ENCODE data around the gene ALKAL2.
"Not testable (repeated sequence)": the region's sequence is repeated elsewhere in the genome, so short reads cannot be mapped to it uniquely, and the experiment has no call there.

The ALKAL2 gene

GRCh38 chr2:315925-316324, 28.0 kb upstream of the ALKAL2 start:
- not testable (repeated sequence) for H3K4me1 ChIP-seq (ENCODE audit: insufficient read depth, low read length); H3K27ac ChIP-seq (ENCODE audit: low read length); H3K9ac ChIP-seq (ENCODE audit: low read depth, low read length); H3K9me3 ChIP-seq (ENCODE audit: insufficient read depth, low read depth, low read length); H3K27me3 ChIP-seq (ENCODE audit: insufficient read depth, low read length); H3K4me3 ChIP-seq (ENCODE audit: low read length); H3K36me3 ChIP-seq (ENCODE audit: insufficient read depth, low read depth, low read length)

- no peak overlapping the region for H3K4me3 ChIP-seq (ENCODE audit: low read length)
- H3K27me3 ChIP-seq (ENCODE audit: insufficient read depth, low read length) = no peaks in the 10 kb centered on the region
- H3K27ac ChIP-seq (ENCODE audit: low read length) = no peak overlapping the region
- no peak overlapping the region for H3K9ac ChIP-seq (ENCODE audit: low read depth, low read length)
- peaks cover 15% of the 10 kb centered on the region for H3K4me1 ChIP-seq (ENCODE audit: insufficient read depth, low read length)
- no peaks in the 10 kb centered on the region for H3K9me3 ChIP-seq (ENCODE audit: insufficient read depth, low read depth, low read length)
- H3K36me3 ChIP-seq (ENCODE audit: insufficient read depth, low read depth, low read length) = no peaks in the 10 kb centered on the region
Observed at GRCh38 chr2:314561-315336, 26.9 kb upstream of the ALKAL2 start.

GRCh38 chr2:313991-314390, 26.1 kb upstream of the ALKAL2 start:
- Histone ChIP-seq H3K9me3 (ENCODE audit: insufficient read depth, low read depth, low read length) (no peaks in the 10 kb centered on the region), H3K27me3 (ENCODE audit: insufficient read depth, low read length) (no peaks in the 10 kb centered on the region), H3K4me1 (ENCODE audit: insufficient read depth, low read length) (peaks cover 23% of the 10 kb centered on the region), H3K27ac (ENCODE audit: low read length) (no peak overlapping the region), H3K9ac (ENCODE audit: low read depth, low read length) (no peak overlapping the region), H3K36me3 (ENCODE audit: insufficient read depth, low read depth, low read length) (no peaks in the 10 kb centered on the region), H3K4me3 (ENCODE audit: low read length) (no peak overlapping the region)

DNA sequence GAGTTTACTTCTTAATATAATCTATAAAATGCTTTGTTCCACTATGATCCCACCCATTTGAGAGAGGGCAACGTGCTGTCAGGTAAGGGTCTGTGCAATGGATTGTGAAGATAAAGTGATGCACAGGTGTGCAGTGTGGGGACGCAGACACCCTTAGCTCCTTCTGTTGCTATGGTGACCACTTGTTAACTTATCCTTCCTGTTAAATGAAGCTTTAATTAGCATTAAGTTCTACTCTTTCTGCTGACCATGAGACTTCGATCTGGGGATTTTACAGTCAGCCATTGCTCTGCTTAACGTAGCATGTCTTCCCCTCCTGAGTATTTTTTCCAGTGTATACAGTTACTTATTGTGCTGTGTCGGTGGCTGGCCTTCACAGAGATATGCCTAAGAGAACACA, 23.1 kb upstream of the ALKAL2 start:
- no peak overlapping the region for H3K9ac ChIP-seq (ENCODE audit: low read depth, low read length)
- no peak overlapping the region for H3K4me3 ChIP-seq (ENCODE audit: low read length)
- H3K9me3 ChIP-seq (ENCODE audit: insufficient read depth, low read depth, low read length) = no peaks in the 10 kb centered on the region
- H3K27ac ChIP-seq (ENCODE audit: low read length) = no peak overlapping the region
- H3K4me1 ChIP-seq (ENCODE audit: insufficient read depth, low read length) = peaks cover 18% of the 10 kb centered on the region
- no peaks in the 10 kb centered on the region for H3K36me3 ChIP-seq (ENCODE audit: insufficient read depth, low read depth, low read length)
- no peaks in the 10 kb centered on the region for H3K27me3 ChIP-seq (ENCODE audit: insufficient read depth, low read length)

- Histone ChIP-seq H3K4me3 (ENCODE audit: low read length) (no peak overlapping the region), H3K27me3 (ENCODE audit: insufficient read depth, low read length) (no peaks in the 10 kb centered on the region), H3K36me3 (ENCODE audit: insufficient read depth, low read depth, low read length) (no peaks in the 10 kb centered on the region), H3K9me3 (ENCODE audit: insufficient read depth, low read depth, low read length) (no peaks in the 10 kb centered on the region), H3K4me1 (ENCODE audit: insufficient read depth, low read length) (peaks cover 18% of the 10 kb centered on the region), H3K27ac (ENCODE audit: low read length) (no peak overlapping the region), H3K9ac (ENCODE audit: low read depth, low read length) (peak overlapping the region; percentile 8; the same call in 1 of the 2 replicates)
Observed at GRCh38 chr2:309954-310510, 22.1 kb upstream of the ALKAL2 start.

DNA sequence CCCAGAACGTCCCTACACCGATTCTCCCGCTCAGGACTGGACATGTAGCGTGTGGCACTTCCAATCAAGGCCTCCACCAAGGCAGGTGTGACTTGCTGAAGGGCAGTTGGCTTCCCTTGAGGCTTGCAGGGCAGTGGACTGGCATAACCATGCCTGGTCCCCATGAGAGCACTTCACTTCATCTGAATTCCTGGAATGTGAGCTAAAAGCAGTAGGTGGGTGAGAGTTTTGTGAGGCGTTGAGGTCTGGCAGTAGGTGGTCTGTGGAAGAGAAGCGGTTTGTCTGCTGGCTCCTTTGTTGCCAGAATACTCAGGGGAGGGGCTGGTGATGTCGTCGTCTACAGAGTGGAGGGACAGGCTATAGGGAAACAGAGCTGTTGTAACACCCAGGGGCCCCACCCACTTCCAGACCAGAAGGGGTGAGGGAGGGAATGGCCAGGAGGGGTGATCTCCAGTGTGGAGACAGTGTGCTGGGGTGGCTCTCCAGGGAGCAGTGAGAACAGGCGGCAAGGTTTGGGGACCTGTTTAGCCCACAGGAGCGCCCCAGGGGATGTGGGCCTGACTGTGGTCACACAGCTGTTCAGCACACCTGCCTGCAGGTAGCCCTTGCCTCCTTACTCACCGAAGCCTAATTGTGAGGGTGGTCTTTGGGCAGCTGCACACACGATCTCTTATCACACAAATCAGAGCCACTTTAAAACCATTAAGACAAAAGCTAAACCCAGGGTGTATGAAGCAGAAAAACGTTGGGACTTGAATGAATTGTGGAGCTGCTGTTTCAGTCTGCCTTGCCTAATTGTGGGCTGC, 21.5 kb upstream of the ALKAL2 start:
- H3K4me1 ChIP-seq (ENCODE audit: insufficient read depth, low read length) = peaks cover 18% of the 10 kb centered on the region
- no peaks in the 10 kb centered on the region for H3K27me3 ChIP-seq (ENCODE audit: insufficient read depth, low read length)
- H3K27ac ChIP-seq (ENCODE audit: low read length) = no peak overlapping the region
- H3K9ac ChIP-seq (ENCODE audit: low read depth, low read length) = peak overlapping the region; percentile 8; the same call in 1 of the 2 replicates
- no peaks in the 10 kb centered on the region for H3K36me3 ChIP-seq (ENCODE audit: insufficient read depth, low read depth, low read length)
- H3K9me3 ChIP-seq (ENCODE audit: insufficient read depth, low read depth, low read length) = no peaks in the 10 kb centered on the region
- no peak overlapping the region; the same call in 1 of the 2 replicates for H3K4me3 ChIP-seq (ENCODE audit: low read length)

DNA sequence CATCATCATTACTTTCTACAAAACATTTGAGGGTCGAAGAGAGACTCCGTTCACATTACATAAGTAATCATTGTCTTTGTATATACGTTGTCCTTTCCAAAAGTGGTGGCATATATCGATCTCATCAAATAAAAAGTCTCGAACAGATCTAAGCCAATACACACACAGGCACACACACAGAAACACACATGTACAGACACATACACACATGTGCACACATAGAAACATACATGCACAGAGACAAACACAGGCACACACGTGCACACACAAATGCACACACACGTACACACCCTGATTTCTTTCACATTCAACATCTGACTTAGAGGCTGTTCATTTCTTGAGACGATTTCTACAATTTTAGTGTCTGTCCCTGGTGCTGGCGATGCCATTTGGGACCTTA, 17.5 kb upstream of the ALKAL2 start:
- peaks cover 15% of the 10 kb centered on the region for H3K4me1 ChIP-seq (ENCODE audit: insufficient read depth, low read length)
- H3K9me3 ChIP-seq (ENCODE audit: insufficient read depth, low read depth, low read length) = no peaks in the 10 kb centered on the region
- no peak overlapping the region for H3K27ac ChIP-seq (ENCODE audit: low read length)
- H3K27me3 ChIP-seq (ENCODE audit: insufficient read depth, low read length) = no peaks in the 10 kb centered on the region; the same call in 1 of the 2 replicates
- H3K9ac ChIP-seq (ENCODE audit: low read depth, low read length) = no peak overlapping the region
- H3K36me3 ChIP-seq (ENCODE audit: insufficient read depth, low read depth, low read length) = no peaks in the 10 kb centered on the region
- no peak overlapping the region for H3K4me3 ChIP-seq (ENCODE audit: low read length)

DNA sequence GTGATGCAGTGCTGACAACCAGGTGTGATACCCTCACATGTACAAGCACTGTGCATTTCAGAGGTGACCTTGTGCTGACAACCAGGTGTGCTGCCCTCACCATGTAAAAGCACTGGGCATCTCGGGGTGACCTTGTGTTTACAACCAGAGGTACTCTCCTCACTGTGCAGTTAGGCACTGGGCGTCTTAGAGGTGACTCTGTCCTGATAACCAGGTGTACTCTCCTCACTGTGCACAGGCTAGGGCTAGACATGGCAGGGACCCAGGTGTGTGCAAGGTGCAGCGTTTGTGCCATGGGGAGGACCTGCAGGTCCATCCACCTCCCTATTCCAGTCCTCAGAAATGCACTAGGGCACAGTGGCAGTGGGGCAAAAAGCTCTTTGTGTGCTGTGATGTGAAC, 8.5 kb upstream of the ALKAL2 start:
- no peak overlapping the region for H3K9ac ChIP-seq (ENCODE audit: low read depth, low read length)
- H3K27me3 ChIP-seq (ENCODE audit: insufficient read depth, low read length) = peaks cover 14% of the 10 kb centered on the region
- no peaks in the 10 kb centered on the region for H3K36me3 ChIP-seq (ENCODE audit: insufficient read depth, low read depth, low read length)
- no peaks in the 10 kb centered on the region for H3K4me1 ChIP-seq (ENCODE audit: insufficient read depth, low read length)
- no peak overlapping the region for H3K27ac ChIP-seq (ENCODE audit: low read length)
- H3K4me3 ChIP-seq (ENCODE audit: low read length) = no peak overlapping the region
- H3K9me3 ChIP-seq (ENCODE audit: insufficient read depth, low read depth, low read length) = no peaks in the 10 kb centered on the region

- Histone ChIP-seq H3K27ac (ENCODE audit: low read length) (no peak overlapping the region), H3K27me3 (ENCODE audit: insufficient read depth, low read length) (peaks cover 27% of the 10 kb centered on the region), H3K36me3 (ENCODE audit: insufficient read depth, low read depth, low read length) (no peaks in the 10 kb centered on the region), H3K4me1 (ENCODE audit: insufficient read depth, low read length) (no peaks in the 10 kb centered on the region), H3K4me3 (ENCODE audit: low read length) (no peak overlapping the region), H3K9me3 (ENCODE audit: insufficient read depth, low read depth, low read length) (no peaks in the 10 kb centered on the region), H3K9ac (ENCODE audit: low read depth, low read length) (no peak overlapping the region)
Observed at GRCh38 chr2:295090-295489, 7.2 kb upstream of the ALKAL2 start.

DNA sequence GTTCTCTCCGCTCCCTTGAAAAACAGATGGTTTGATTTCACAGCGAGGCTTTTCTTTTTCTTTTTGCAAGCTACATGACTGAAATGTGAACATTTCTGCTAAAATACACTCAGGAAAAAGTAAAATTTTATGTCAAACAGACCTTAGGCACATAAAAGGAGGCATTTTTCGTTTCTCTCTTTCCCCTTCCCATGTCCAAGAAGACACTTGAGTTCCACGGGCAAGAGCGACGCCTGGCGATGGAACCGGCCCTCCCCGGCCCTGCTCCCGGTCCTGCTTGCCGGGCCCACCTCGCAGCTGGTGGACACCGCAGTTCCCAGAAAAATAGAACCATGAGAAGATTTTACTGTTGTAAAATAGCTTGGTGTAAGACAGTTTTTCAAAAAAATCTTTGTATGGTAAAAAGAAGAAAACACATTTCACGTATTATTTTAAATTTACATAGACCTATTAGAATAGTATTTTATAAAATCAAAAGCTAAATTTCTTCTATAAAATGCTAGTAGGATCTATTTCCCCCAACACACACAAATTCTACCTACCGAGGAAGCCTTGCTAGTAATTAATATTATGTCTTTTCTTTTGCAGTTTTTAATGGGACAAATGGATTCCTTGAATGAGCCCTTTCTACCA, 2.3 kb upstream of the ALKAL2 start:
- Histone ChIP-seq H3K9me3 (ENCODE audit: insufficient read depth, low read depth, low read length) (no peaks in the 10 kb centered on the region), H3K9ac (ENCODE audit: low read depth, low read length) (no peak overlapping the region; the same call in 1 of the 2 replicates), H3K4me1 (ENCODE audit: insufficient read depth, low read length) (peaks cover 15% of the 10 kb centered on the region), H3K36me3 (ENCODE audit: insufficient read depth, low read depth, low read length) (no peaks in the 10 kb centered on the region), H3K4me3 (ENCODE audit: low read length) (peak overlapping the region; percentile 76), H3K27ac (ENCODE audit: low read length) (no peak overlapping the region), H3K27me3 (ENCODE audit: insufficient read depth, low read length) (peaks cover 68% of the 10 kb centered on the region)

GRCh38 chr2:289362-290089, 1.6 kb upstream of the ALKAL2 start:
- Histone ChIP-seq H3K27ac (ENCODE audit: low read length) (no peak overlapping the region), H3K4me1 (ENCODE audit: insufficient read depth, low read length) (peaks cover 21% of the 10 kb centered on the region), H3K27me3 (ENCODE audit: insufficient read depth, low read length) (peaks cover 75% of the 10 kb centered on the region), H3K4me3 (ENCODE audit: low read length) (peak overlapping the region; percentile 76), H3K9me3 (ENCODE audit: insufficient read depth, low read depth, low read length) (no peaks in the 10 kb centered on the region), H3K36me3 (ENCODE audit: insufficient read depth, low read depth, low read length) (no peaks in the 10 kb centered on the region), H3K9ac (ENCODE audit: low read depth, low read length) (peak overlapping the region; percentile 41; the same call in 1 of the 2 replicates)

Measured in iPS-20b (cell line).